Measurements from ENCODE around the gene ZNF516.

Gene ZNF516

GRCh38 chr18:76317136-76317535 is 177.9 kb downstream of the ZNF516 start:
- TF ChIP-seq, protein P1, sequence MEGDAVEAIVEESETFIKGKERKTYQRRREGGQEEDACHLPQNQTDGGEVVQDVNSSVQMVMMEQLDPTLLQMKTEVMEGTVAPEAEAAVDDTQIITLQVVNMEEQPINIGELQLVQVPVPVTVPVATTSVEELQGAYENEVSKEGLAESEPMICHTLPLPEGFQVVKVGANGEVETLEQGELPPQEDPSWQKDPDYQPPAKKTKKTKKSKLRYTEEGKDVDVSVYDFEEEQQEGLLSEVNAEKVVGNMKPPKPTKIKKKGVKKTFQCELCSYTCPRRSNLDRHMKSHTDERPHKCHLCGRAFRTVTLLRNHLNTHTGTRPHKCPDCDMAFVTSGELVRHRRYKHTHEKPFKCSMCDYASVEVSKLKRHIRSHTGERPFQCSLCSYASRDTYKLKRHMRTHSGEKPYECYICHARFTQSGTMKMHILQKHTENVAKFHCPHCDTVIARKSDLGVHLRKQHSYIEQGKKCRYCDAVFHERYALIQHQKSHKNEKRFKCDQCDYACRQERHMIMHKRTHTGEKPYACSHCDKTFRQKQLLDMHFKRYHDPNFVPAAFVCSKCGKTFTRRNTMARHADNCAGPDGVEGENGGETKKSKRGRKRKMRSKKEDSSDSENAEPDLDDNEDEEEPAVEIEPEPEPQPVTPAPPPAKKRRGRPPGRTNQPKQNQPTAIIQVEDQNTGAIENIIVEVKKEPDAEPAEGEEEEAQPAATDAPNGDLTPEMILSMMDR (IDR thresholded peaks at IDR 0.05; ENCODE audit: low read depth, low read length), result no peak
- DNase-seq (ENCODE audit: extremely low read depth, low read depth), result no peak

DNA sequence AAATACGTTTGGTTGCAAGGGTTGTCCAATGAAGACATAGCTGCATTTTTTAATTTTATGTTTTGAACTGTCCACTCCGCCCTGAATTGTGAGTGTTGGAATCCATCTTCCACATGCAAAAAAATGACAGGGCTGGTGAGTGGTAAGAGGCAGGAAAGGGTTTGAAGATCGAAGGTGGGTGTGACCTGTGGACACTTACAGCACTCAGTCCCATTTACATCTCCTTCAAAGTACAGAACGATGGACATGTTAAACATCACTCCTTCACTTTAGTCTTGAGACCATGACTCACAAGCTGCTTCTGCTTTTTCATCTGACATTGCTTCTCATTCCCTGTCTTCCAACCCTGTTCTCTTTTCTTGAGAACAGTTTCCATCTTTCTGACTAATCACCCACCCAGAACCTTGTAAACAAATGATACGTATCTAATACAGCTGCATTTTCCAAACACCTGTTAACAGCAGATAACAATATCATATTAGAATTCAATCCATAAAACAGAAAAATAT is 179.3 kb downstream of the ZNF516 start:
- DNase-seq (ENCODE audit: extremely low read depth, low read depth), result no peak
- TF ChIP-seq, protein P1 (IDR thresholded peaks at IDR 0.05; ENCODE audit: low read depth, low read length), result no peak

- DNase-seq (ENCODE audit: extremely low read depth, low read depth), result no peak
These were observed 180.5 kb downstream of the ZNF516 start for GRCh38 chr18:76314496-76314895.

GRCh38 chr18:76314015-76314414 is 181.0 kb downstream of the ZNF516 start:
- no peak for DNase-seq (ENCODE audit: extremely low read depth, low read depth)
- TF ChIP-seq, protein P1 (IDR thresholded peaks at IDR 0.05; ENCODE audit: low read depth, low read length), result no peak

More at GRCh38 chr18:76314496-76314895, 180.5 kb downstream of the ZNF516 start:
- TF ChIP-seq, protein P1 (IDR thresholded peaks at IDR 0.05; ENCODE audit: low read depth, low read length), result no peak

Data from AG09319 (cell line).